ENCODE measurements around the gene SH3BGRL3. TPM values are rescaled to one million over a fixed set of nuclear protein-coding genes. Genes with fewer than 3 reads are reported as not detected.
A peak's percentile ranks its signal among the peaks of the same experiment; 100 is the strongest.

The SH3BGRL3 gene
- total RNA-seq, 1 donor from 2014 or later, result 204 TPM

GRCh38 chr1:26287033-26287711, 7.3 kb downstream of the SH3BGRL3 start:
- Histone ChIP-seq H3K36me3 (peaks cover 8% of the 10 kb centered on the region), H3K4me1 (peaks cover 98% of the 10 kb centered on the region), H3K27ac (peak overlapping the region; percentile 56), H3K9me3 (no peaks in the 10 kb centered on the region), H3K27me3 (ENCODE audit: low read depth) (no peaks in the 10 kb centered on the region), H3K4me3 (no peak overlapping the region)
- ATAC-seq, result no peak
- intact Hi-C loops (cut with DNase I), result no loop called here
- no peak for DNase-seq
- TF ChIP-seq CTCF (IDR thresholded peaks at IDR 0.05), result no peak

GRCh38 chr1:26287811-26288210, 7.9 kb downstream of the SH3BGRL3 start:
- H3K36me3 ChIP-seq, result peaks cover 5% of the 10 kb centered on the region
- H3K9me3 ChIP-seq, result no peaks in the 10 kb centered on the region
- ATAC-seq (no peak), DNase-seq (no peak)
- no peak for TF ChIP-seq CTCF (IDR thresholded peaks at IDR 0.05)
- no peaks in the 10 kb centered on the region for H3K27me3 ChIP-seq (ENCODE audit: low read depth)
- peaks cover 92% of the 10 kb centered on the region for H3K4me1 ChIP-seq
- intact Hi-C loops (cut with DNase I), result no loop called here
- no peak overlapping the region for H3K4me3 ChIP-seq
- peak overlapping the region; percentile 84 for H3K27ac ChIP-seq

GRCh38 chr1:26288311-26288941, 8.5 kb downstream of the SH3BGRL3 start:
- H3K4me1 ChIP-seq, result peaks cover 86% of the 10 kb centered on the region
- no peaks in the 10 kb centered on the region for H3K9me3 ChIP-seq
- no peak overlapping the region for H3K4me3 ChIP-seq
- H3K27ac ChIP-seq, result peak overlapping the region; percentile 84
- peaks cover 4% of the 10 kb centered on the region for H3K36me3 ChIP-seq
- DNase-seq (no peak), ATAC-seq (peak in 1 of 2 donors; percentile 13)
- TF ChIP-seq CTCF (IDR thresholded peaks at IDR 0.05), result no peak
- intact Hi-C loops (cut with DNase I), result no loop called here
- H3K27me3 ChIP-seq (ENCODE audit: low read depth), result no peaks in the 10 kb centered on the region

GRCh38 chr1:26289158-26290059, 9.5 kb downstream of the SH3BGRL3 start:
- no peak for TF ChIP-seq CTCF (IDR thresholded peaks at IDR 0.05)
- H3K27me3 ChIP-seq (ENCODE audit: low read depth), result no peaks in the 10 kb centered on the region
- ATAC-seq (peak; percentile 52 to 65), DNase-seq (peak; percentile 82)
- H3K27ac ChIP-seq, result peak overlapping the region; percentile 84
- H3K9me3 ChIP-seq, result no peaks in the 10 kb centered on the region
- H3K36me3 ChIP-seq, result peaks cover 3% of the 10 kb centered on the region
- no peak overlapping the region for H3K4me3 ChIP-seq
- intact Hi-C loops (cut with DNase I), result no loop called here
- H3K4me1 ChIP-seq, result peaks cover 76% of the 10 kb centered on the region

- no peak for DNase-seq
- peak overlapping the region; percentile 84 for H3K27ac ChIP-seq
- peak; percentile 41 to 53 for ATAC-seq
These were observed 10.4 kb downstream of the SH3BGRL3 start for GRCh38 chr1:26290122-26290881.

More at GRCh38 chr1:26290122-26290881, 10.4 kb downstream of the SH3BGRL3 start:
- Histone ChIP-seq H3K9me3 (no peaks in the 10 kb centered on the region), H3K36me3 (peaks cover 3% of the 10 kb centered on the region), H3K4me1 (peaks cover 67% of the 10 kb centered on the region), H3K4me3 (no peak overlapping the region), H3K27me3 (ENCODE audit: low read depth) (no peaks in the 10 kb centered on the region)
- no peak for TF ChIP-seq CTCF (IDR thresholded peaks at IDR 0.05)
- intact Hi-C loops (cut with DNase I), result no loop called here
